Adipocyte (in vitro differentiated cells): Measurements from ENCODE around the gene PCED1B.
A peak's percentile ranks its signal among the peaks of the same experiment; 100 is the strongest.

Experiments
- DNase-seq: peaks from one replicate; pipeline ENCODE4 v3.0.0-alpha.2; 2015; ENCODE audit warnings: low read depth
- H3K27me3 ChIP-seq: replicated peaks from 2 replicates; pipeline ENCODE4 v1.7.0; 2013; ENCODE audit warnings: mild to moderate bottlenecking, low read length, moderate library complexity; ENCODE audit not compliant: control insufficient read depth, insufficient read depth
- H3K36me3 ChIP-seq: 2 replicates; pipeline ENCODE4 v1.7.0; 2013; ENCODE audit warnings: low read length, mild to moderate bottlenecking, moderate library complexity; ENCODE audit not compliant: control insufficient read depth, insufficient read depth, severe bottlenecking
- H3K4me1 ChIP-seq: 2 replicates; pipeline ENCODE4 v1.7.0; 2013; ENCODE audit warnings: mild to moderate bottlenecking, low read length, moderate library complexity; ENCODE audit not compliant: control insufficient read depth, insufficient read depth
- H3K4me3 ChIP-seq: 2 replicates; pipeline ENCODE4 v1.7.0; 2013; ENCODE audit warnings: mild to moderate bottlenecking, low read length, moderate library complexity
- H3K9ac ChIP-seq: 2 replicates; pipeline ENCODE4 v1.7.0; 2013; ENCODE audit warnings: mild to moderate bottlenecking, low read length, moderate library complexity
- H3K9me3 ChIP-seq: 2 replicates; pipeline ENCODE4 v1.7.0; 2013; ENCODE audit warnings: mild to moderate bottlenecking, low read length, moderate library complexity; ENCODE audit not compliant: control insufficient read depth

The PCED1B gene, protein sequence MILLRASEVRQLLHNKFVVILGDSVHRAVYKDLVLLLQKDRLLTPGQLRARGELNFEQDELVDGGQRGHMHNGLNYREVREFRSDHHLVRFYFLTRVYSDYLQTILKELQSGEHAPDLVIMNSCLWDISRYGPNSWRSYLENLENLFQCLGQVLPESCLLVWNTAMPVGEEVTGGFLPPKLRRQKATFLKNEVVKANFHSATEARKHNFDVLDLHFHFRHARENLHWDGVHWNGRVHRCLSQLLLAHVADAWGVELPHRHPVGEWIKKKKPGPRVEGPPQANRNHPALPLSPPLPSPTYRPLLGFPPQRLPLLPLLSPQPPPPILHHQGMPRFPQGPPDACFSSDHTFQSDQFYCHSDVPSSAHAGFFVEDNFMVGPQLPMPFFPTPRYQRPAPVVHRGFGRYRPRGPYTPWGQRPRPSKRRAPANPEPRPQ

GRCh38 chr12:47079468-47079980 lies at the start of gene PCED1B, which contains the start of gene AMIGO2:
Gene PCED1B, plus strand, starts transcription at chr12:47079621. Its CDS starts 155,443 bp downstream, at chr12:47235064.
Gene AMIGO2, minus strand, starts transcription at chr12:47079959. Its CDS starts 957 bp downstream, at chr12:47079002.
- Histone ChIP-seq H3K4me1 (peaks cover 39% of the 10 kb centered on the region), H3K27me3 (peaks cover 25% of the 10 kb centered on the region), H3K4me3 (peak within 1 kb of the TSS; percentile 89), H3K9me3 (no peaks in the 10 kb centered on the region), H3K36me3 (no peaks in the 10 kb centered on the region), H3K9ac (peak within 1 kb of the TSS; percentile 82)
- peak; percentile 84 for DNase-seq

- DNase-seq: no peak
- Histone ChIP-seq H3K9me3 (no peaks in the 10 kb centered on the region), H3K9ac (no peak overlapping the region), H3K36me3 (no peaks in the 10 kb centered on the region), H3K27me3 (no peaks in the 10 kb centered on the region), H3K4me3 (no peak overlapping the region), H3K4me1 (peaks cover 10% of the 10 kb centered on the region)
Measured at GRCh38 chr12:47029903-47030302, 49.5 kb upstream of the PCED1B start.

DNA sequence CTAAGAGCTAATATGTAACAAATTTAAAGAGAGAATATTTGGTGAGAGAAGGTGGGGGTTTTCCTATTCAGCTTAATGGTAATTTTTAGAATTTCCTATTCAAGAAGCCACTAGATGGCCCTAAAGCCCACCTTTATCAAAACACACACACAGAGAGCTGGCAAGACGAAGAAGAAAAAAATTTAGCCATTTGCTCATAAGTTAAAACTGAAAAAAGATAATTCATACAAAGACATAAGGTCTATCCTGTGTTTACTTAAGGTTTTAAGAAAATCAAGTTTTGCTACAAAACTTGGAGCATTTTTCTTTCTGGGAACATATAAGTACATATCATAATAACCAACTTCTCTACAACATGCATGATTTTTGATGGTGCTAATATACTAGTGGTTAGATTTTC lies 46.8 kb upstream of the PCED1B start:
- H3K9ac ChIP-seq: peak overlapping the region; percentile 64

GRCh38 chr12:47033081-47033480 lies 46.3 kb upstream of the PCED1B start:
- Histone ChIP-seq H3K9me3 (no peaks in the 10 kb centered on the region), H3K36me3 (no peaks in the 10 kb centered on the region), H3K27me3 (no peaks in the 10 kb centered on the region), H3K4me3 (peak overlapping the region; percentile 41), H3K4me1 (peaks cover 10% of the 10 kb centered on the region), H3K9ac (peak overlapping the region; percentile 64)
- DNase-seq: peak; percentile 57

More for the DNA sequence above, 46.8 kb upstream of the PCED1B start:
- H3K9me3 ChIP-seq: no peaks in the 10 kb centered on the region
- H3K27me3 ChIP-seq: no peaks in the 10 kb centered on the region
- peak; percentile 84 for DNase-seq
- no peaks in the 10 kb centered on the region for H3K36me3 ChIP-seq
- H3K4me1 ChIP-seq: peaks cover 10% of the 10 kb centered on the region
- H3K4me3 ChIP-seq: peak overlapping the region; percentile 41

DNA sequence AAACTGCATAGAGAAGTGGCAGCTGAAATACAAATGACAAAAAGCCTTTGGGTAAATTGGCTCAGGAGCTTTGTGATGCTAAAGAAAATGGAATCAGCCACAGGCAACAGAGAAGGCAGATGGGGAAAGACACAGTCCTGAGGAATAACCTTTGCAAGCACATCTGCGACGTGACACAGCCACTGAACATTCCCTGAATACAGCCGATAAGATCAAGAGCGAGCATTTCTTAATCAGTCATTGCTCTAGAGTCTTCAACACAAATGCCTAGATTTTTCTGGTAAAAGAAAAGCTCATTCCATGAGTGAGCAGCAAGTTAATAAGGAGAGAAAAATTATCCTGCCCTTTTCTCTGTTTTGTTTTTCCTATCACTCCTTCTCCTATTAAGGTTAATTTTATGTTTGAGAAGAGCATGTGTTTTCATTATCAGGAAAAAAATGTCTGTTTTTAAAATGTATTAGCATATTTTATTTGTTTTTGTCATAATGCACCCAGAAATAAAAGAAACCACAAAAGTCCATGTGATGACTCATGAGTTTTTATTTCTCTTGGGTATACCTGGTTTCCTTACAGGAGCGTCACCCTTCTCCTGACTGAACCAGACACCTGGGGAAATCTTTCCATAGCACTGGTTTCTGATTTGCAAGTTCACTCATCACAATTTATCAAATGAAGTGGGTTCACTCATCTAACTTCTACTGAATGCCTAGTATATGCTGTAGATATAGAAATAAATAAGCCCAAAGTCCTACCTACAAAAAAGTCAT lies 45.4 kb upstream of the PCED1B start:
- no peaks in the 10 kb centered on the region for H3K9me3 ChIP-seq
- peaks cover 10% of the 10 kb centered on the region for H3K4me1 ChIP-seq
- no peaks in the 10 kb centered on the region for H3K36me3 ChIP-seq
- DNase-seq: peak; percentile 54
- no peak overlapping the region for H3K9ac ChIP-seq
- no peaks in the 10 kb centered on the region for H3K27me3 ChIP-seq
- H3K4me3 ChIP-seq: no peak overlapping the region

GRCh38 chr12:47034661-47035060 lies 44.8 kb upstream of the PCED1B start:
- H3K9ac ChIP-seq: no peak overlapping the region
- H3K4me1 ChIP-seq: peaks cover 10% of the 10 kb centered on the region
- DNase-seq: peak; percentile 34
- no peaks in the 10 kb centered on the region for H3K27me3 ChIP-seq
- no peaks in the 10 kb centered on the region for H3K9me3 ChIP-seq
- no peak overlapping the region for H3K4me3 ChIP-seq
- no peaks in the 10 kb centered on the region for H3K36me3 ChIP-seq

DNA sequence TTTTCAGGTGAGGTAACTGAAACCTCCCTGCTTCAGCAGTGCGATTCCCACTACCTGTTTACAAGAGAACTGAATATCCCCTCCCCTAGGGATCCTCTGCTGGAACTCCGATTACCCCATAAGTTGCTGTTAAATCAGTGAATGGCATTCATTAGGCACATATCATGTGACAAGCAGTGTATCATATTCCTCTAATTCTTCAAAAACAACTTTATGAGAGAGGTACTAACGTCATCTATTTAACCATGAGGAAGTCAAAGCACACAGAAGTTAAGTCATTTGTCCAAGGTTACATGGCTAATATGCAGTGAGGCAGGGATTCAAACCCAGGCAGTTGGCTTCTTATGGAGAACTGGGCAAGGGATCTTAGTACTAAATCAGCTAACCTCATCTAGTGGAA lies 43.9 kb upstream of the PCED1B start:
- Histone ChIP-seq H3K27me3 (no peaks in the 10 kb centered on the region), H3K4me1 (peaks cover 10% of the 10 kb centered on the region), H3K36me3 (no peaks in the 10 kb centered on the region), H3K9me3 (no peaks in the 10 kb centered on the region), H3K9ac (no peak overlapping the region), H3K4me3 (no peak overlapping the region)
- DNase-seq: no peak

DNA sequence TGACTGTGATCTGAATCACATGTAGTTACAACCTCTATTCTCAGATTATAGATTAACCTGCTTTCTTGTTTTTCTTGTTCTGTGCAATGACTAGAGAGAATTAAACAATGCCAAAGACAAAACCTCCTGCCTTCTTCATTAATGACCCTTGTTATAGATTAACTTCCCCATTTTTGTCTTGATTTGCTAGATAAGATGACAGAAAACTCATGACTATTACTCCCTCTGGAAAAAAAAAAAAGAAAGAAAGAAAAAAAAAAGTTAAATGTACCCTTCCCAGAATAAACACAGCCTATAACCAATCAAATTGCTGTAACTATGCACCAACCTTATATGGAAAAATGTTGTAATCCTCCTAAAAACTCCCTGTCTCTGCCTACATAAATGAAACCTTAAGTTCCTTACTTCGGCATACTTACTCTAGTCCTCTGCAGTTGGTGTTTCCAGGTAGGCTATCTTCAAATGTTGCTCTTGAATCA lies 41.1 kb upstream of the PCED1B start:
- no peaks in the 10 kb centered on the region for H3K9me3 ChIP-seq
- no peaks in the 10 kb centered on the region for H3K36me3 ChIP-seq
- peaks cover 3% of the 10 kb centered on the region for H3K4me1 ChIP-seq
- no peaks in the 10 kb centered on the region for H3K27me3 ChIP-seq
- H3K4me3 ChIP-seq: no peak overlapping the region
- DNase-seq: peak; percentile 63
- H3K9ac ChIP-seq: no peak overlapping the region

- H3K9me3 ChIP-seq: no peaks in the 10 kb centered on the region
- no peaks in the 10 kb centered on the region for H3K27me3 ChIP-seq
- H3K36me3 ChIP-seq: no peaks in the 10 kb centered on the region
- no peaks in the 10 kb centered on the region for H3K4me1 ChIP-seq
- DNase-seq: no peak
- no peak overlapping the region for H3K4me3 ChIP-seq
- H3K9ac ChIP-seq: no peak overlapping the region
Measured at GRCh38 chr12:47039079-47039478, 40.3 kb upstream of the PCED1B start.

DNA sequence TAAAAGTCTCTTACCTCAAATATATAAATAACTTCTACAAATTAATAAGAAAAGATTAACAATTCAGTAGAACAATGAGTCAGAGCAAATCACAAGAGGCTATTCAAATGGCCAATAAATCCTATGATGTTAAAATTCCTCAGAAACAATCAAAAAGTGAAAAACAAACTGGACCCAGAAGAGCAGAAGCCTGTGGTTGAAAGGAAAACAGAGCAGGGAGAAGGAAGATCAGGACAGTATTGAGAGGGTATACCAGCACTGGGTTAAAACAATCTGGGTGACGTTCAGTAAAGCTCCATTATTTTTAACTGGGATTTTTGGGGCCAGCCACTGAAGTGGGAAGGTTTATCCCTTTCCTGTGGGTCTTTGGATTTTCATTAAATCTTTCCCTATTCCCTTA lies 39.7 kb upstream of the PCED1B start:
- Histone ChIP-seq H3K27me3 (no peaks in the 10 kb centered on the region), H3K36me3 (no peaks in the 10 kb centered on the region), H3K4me1 (no peaks in the 10 kb centered on the region), H3K9ac (no peak overlapping the region), H3K4me3 (no peak overlapping the region), H3K9me3 (no peaks in the 10 kb centered on the region)
- DNase-seq: no peak

GRCh38 chr12:47041327-47041726 lies 38.1 kb upstream of the PCED1B start:
- Histone ChIP-seq H3K4me1 (no peaks in the 10 kb centered on the region), H3K9ac (no peak overlapping the region), H3K4me3 (no peak overlapping the region), H3K36me3 (no peaks in the 10 kb centered on the region), H3K9me3 (no peaks in the 10 kb centered on the region), H3K27me3 (no peaks in the 10 kb centered on the region)
- no peak for DNase-seq
